ENCODE measurements around the gene RHBDD1. TPM values are rescaled to one million over a fixed set of nuclear protein-coding genes. Genes with fewer than 3 reads are reported as not detected.

RHBDD1 gene
- total RNA-seq, 1 donor from 2014 or later: 39.9 TPM

- no peaks in the 10 kb centered on the region for H3K4me1 Mint-ChIP-seq (ENCODE audit: low read depth)
- peaks cover 8% of the 10 kb centered on the region for H3K27me3 Mint-ChIP-seq (ENCODE audit: insufficient read depth)
- no peaks in the 10 kb centered on the region for H3K36me3 Mint-ChIP-seq (ENCODE audit: low read depth)
- no peak overlapping the region for H3K27ac Mint-ChIP-seq
- H3K9me3 Mint-ChIP-seq: no peaks in the 10 kb centered on the region
- DNase-seq (ENCODE audit: low spot score): no peak
- intact Hi-C loops (cut with micrococcal nuclease): no loop called here
- no peak overlapping the region for H3K4me3 Mint-ChIP-seq
Observed at GRCh38 chr2:227029426-227030105, 193.7 kb downstream of the RHBDD1 start.

GRCh38 chr2:227030789-227031188, 194.9 kb downstream of the RHBDD1 start:
- Mint-ChIP-seq H3K4me1 (ENCODE audit: low read depth) (no peaks in the 10 kb centered on the region), H3K27ac (no peak overlapping the region), H3K9me3 (no peaks in the 10 kb centered on the region), H3K27me3 (ENCODE audit: insufficient read depth) (peaks cover 11% of the 10 kb centered on the region), H3K36me3 (ENCODE audit: low read depth) (no peaks in the 10 kb centered on the region), H3K4me3 (no peak overlapping the region)
- intact Hi-C loops (cut with micrococcal nuclease): no loop called here
- no peak for DNase-seq (ENCODE audit: low spot score)

GRCh38 chr2:227031379-227031778, 195.5 kb downstream of the RHBDD1 start:
- H3K4me1 Mint-ChIP-seq (ENCODE audit: low read depth): no peaks in the 10 kb centered on the region
- intact Hi-C loops (cut with micrococcal nuclease): no loop called here
- no peaks in the 10 kb centered on the region for H3K36me3 Mint-ChIP-seq (ENCODE audit: low read depth)
- H3K27me3 Mint-ChIP-seq (ENCODE audit: insufficient read depth): peaks cover 13% of the 10 kb centered on the region
- no peak for DNase-seq (ENCODE audit: low spot score)
- H3K27ac Mint-ChIP-seq: no peak overlapping the region
- no peak overlapping the region for H3K4me3 Mint-ChIP-seq
- no peaks in the 10 kb centered on the region for H3K9me3 Mint-ChIP-seq

GRCh38 chr2:227033471-227034148, 197.8 kb downstream of the RHBDD1 start:
- no peaks in the 10 kb centered on the region for H3K4me1 Mint-ChIP-seq (ENCODE audit: low read depth)
- no peak overlapping the region for H3K27ac Mint-ChIP-seq
- no peaks in the 10 kb centered on the region for H3K9me3 Mint-ChIP-seq
- no peak for DNase-seq (ENCODE audit: low spot score)
- peaks cover 14% of the 10 kb centered on the region for H3K27me3 Mint-ChIP-seq (ENCODE audit: insufficient read depth)
- intact Hi-C loops (cut with micrococcal nuclease): no loop called here
- no peak overlapping the region for H3K4me3 Mint-ChIP-seq
- no peaks in the 10 kb centered on the region for H3K36me3 Mint-ChIP-seq (ENCODE audit: low read depth)

- H3K27me3 Mint-ChIP-seq (ENCODE audit: insufficient read depth): peaks cover 14% of the 10 kb centered on the region
- H3K4me1 Mint-ChIP-seq (ENCODE audit: low read depth): no peaks in the 10 kb centered on the region
- H3K9me3 Mint-ChIP-seq: no peaks in the 10 kb centered on the region
- H3K4me3 Mint-ChIP-seq: no peak overlapping the region
- no peak for DNase-seq (ENCODE audit: low spot score)
- intact Hi-C loops (cut with micrococcal nuclease): no loop called here
- no peak overlapping the region for H3K27ac Mint-ChIP-seq
- no peaks in the 10 kb centered on the region for H3K36me3 Mint-ChIP-seq (ENCODE audit: low read depth)
Observed at GRCh38 chr2:227035711-227036367, 200.0 kb downstream of the RHBDD1 start.

GRCh38 chr2:227036527-227036926, 200.7 kb downstream of the RHBDD1 start:
- Mint-ChIP-seq H3K27ac (no peak overlapping the region), H3K27me3 (ENCODE audit: insufficient read depth) (peaks cover 14% of the 10 kb centered on the region), H3K9me3 (no peaks in the 10 kb centered on the region), H3K36me3 (ENCODE audit: low read depth) (no peaks in the 10 kb centered on the region), H3K4me1 (ENCODE audit: low read depth) (no peaks in the 10 kb centered on the region), H3K4me3 (no peak overlapping the region)
- intact Hi-C loops (cut with micrococcal nuclease): no loop called here
- no peak for DNase-seq (ENCODE audit: low spot score)

- no peaks in the 10 kb centered on the region for H3K4me1 Mint-ChIP-seq (ENCODE audit: low read depth)
- H3K36me3 Mint-ChIP-seq (ENCODE audit: low read depth): no peaks in the 10 kb centered on the region
- no peak for DNase-seq (ENCODE audit: low spot score)
- no peak overlapping the region for H3K27ac Mint-ChIP-seq
- no peaks in the 10 kb centered on the region for H3K9me3 Mint-ChIP-seq
- intact Hi-C loops (cut with micrococcal nuclease): no loop called here
- no peak overlapping the region for H3K4me3 Mint-ChIP-seq
- H3K27me3 Mint-ChIP-seq (ENCODE audit: insufficient read depth): peaks cover 10% of the 10 kb centered on the region
Observed at GRCh38 chr2:227038550-227039189, 202.8 kb downstream of the RHBDD1 start.

GRCh38 chr2:227043981-227044380, 208.1 kb downstream of the RHBDD1 start:
- Mint-ChIP-seq H3K27ac (no peak overlapping the region), H3K27me3 (ENCODE audit: insufficient read depth) (no peaks in the 10 kb centered on the region), H3K36me3 (ENCODE audit: low read depth) (no peaks in the 10 kb centered on the region), H3K9me3 (no peaks in the 10 kb centered on the region), H3K4me3 (no peak overlapping the region), H3K4me1 (ENCODE audit: low read depth) (no peaks in the 10 kb centered on the region)
- intact Hi-C loops (cut with micrococcal nuclease): no loop called here
- DNase-seq (ENCODE audit: low spot score): no peak

Other genes with a start within 250 kb of the RHBDD1 start
- gene IRS1, start 36.2 kb upstream of the RHBDD1 start, total RNA-seq: 3.8 and 4.2 TPM in 2 replicates

Measured in activated T-helper 1 cell treated with anti-CD3 and anti-CD28 coated beads, Interleukin-12 subunit alpha, Interleukin-12 subunit beta, Interleukin-2, Interleukin-4 antibody, amounts not matched to agents 30 ng/mL and 10 ng/mL and 1 ng/mL, durations not matched to agents 14 hours and 24 hours and 36 hours (primary cell).